Psoas muscle (tissue), 8 donors: Measurements from ENCODE around the gene NNAT. TPM values are rescaled to one million over a fixed set of nuclear protein-coding genes. Genes with fewer than 3 reads are reported as not detected.
"Not testable (repeated sequence)": the region's sequence is repeated elsewhere in the genome, so short reads cannot be mapped to it uniquely, and the experiment has no call there.

Source experiments
- ATAC-seq, 4 donors: fragments of 200-7000 bp; cut with Tn5 transposase; one replicate each; pipeline ENCODE4 v1.9.1; 2020; ENCODE audit warnings: moderate library complexity in 3 of 4, mild to moderate bottlenecking in 2 of 4
- DNase-seq, 2 donors: peaks; one replicate each; pipeline ENCODE4 v3.0.0-alpha.2; 2020
- H3K27ac ChIP-seq: fragments of 200-600 bp; one replicate; pipeline ENCODE4 v1.8.0; 2022
- H3K27me3 ChIP-seq, 3 donors: fragments of 200-600 bp in 1 of 3; one replicate each; pipeline versions ENCODE4 v1.6.1 to v1.8.0; 2013 to 2022; ENCODE audit warnings: low read length in 2 of 3, mild to moderate bottlenecking in 2 of 3, moderate library complexity in 1 of 3; ENCODE audit not compliant: insufficient read depth in 3 of 3
- H3K36me3 ChIP-seq, 2 donors: fragments of 200-600 bp in 1 of 2; one replicate each; pipeline versions ENCODE4 v1.6.1 to v1.8.0; 2013 to 2022; ENCODE audit warnings: low read depth in 1 of 2, mild to moderate bottlenecking in 1 of 2, moderate library complexity in 1 of 2; ENCODE audit not compliant: insufficient read depth in 1 of 2
- H3K4me1 ChIP-seq: fragments of 200-600 bp; one replicate; pipeline ENCODE4 v1.8.0; 2022
- H3K4me3 ChIP-seq: fragments of 200-600 bp; one replicate; pipeline ENCODE4 v1.8.0; 2022; ENCODE audit warnings: mild to moderate bottlenecking
- H3K9me3 ChIP-seq: fragments of 200-600 bp; one replicate; pipeline ENCODE4 v1.8.0; 2022
- CTCF ChIP-seq: fragments of 200-600 bp; IDR thresholded peaks from one replicate; pipeline ENCODE4 v1.8.0; 2022; ENCODE audit warnings: antibody characterized with exemption
- WGBS, 3 donors: extraction: QIAGEN DNeasy Blood & Tissue Kit; methylation state at CpG; one replicate each; pipeline versions ENCODE4 v1.1.6 to v1.1.7; 2013; 5-methylcytosine and 5-hydroxymethylcytosine counted together
- intact Hi-C, 2 donors: fragments of 100-400 bp; cut with DNase I; formaldehyde crosslinking; loops; one replicate each; pipeline versions ENCODE4 v1.11.0 to v1.14.2; 2022
- polyA plus RNA-seq, 3 donors: library from polyadenylated mRNA; stranded (reverse); fragments of 200-250 nt; gene quantifications; one replicate each; pipeline ENCODE4 v1.2.3, GENCODE V29; 2013
- total RNA-seq, 4 donors: library from RNA; stranded (reverse); fragmentation: NEBNext Ultra II Directional in 2 of 4; extraction: Animal tissue kit (Norgen Biotek cat#: 25700) in 2 of 4; gene quantifications; one replicate each; pipeline versions ENCODE4 v1.2.1 to v1.2.4, GENCODE V29; 2021 to 2023
- donor health status: healthy with polysubstance abuse.
- donor health status: DM: no; HTN: no; CAD: no; lungs with moderate emphysema.
- donor health status: Bipolar disorder and iron deficiency.
- donor health status: healthy.
- donor health status: DM: yes; HTN: yes; CAD: no.
- donor health status: DM: no; HTN: no; CAD: no.
- donor health status: DM: no; HTN: no; CAD: no.
- donor health status: DM: yes; HTN: yes; CAD: no.

NNAT gene
- total and polyA plus RNA-seq, 7 donors, result 0.50 to 52.3 (median 2.0) TPM

- Histone ChIP-seq H3K4me3 (no peak overlapping the region), H3K9me3 (no peaks in the 10 kb centered on the region), H3K27me3 (peaks cover 0 to 8% (median 0%) of the 10 kb centered on the region in 3 donors), H3K27ac (no peak overlapping the region), H3K4me1 (no peaks in the 10 kb centered on the region), H3K36me3 (no peaks in the 10 kb centered on the region)
- DNase-seq (no peak), ATAC-seq (no peak)
- intact Hi-C loops, result no loop called here
- WGBS, 3 donors, result 14 to 40% (median 22%) methylated on average over 1 of the region's 1 CpG
- no peak for TF ChIP-seq CTCF
Observed at GRCh38 chr20:37480919-37481318, 40.1 kb upstream of the NNAT start.

GRCh38 chr20:37481610-37482009 lies 39.4 kb upstream of the NNAT start:
- 91 to 94% (median 92%) methylated on average over 5 of the region's 5 CpGs for WGBS, 3 donors
- no peak for TF ChIP-seq CTCF
- intact Hi-C loops, result no loop called here
- H3K36me3 ChIP-seq, result no peaks in the 10 kb centered on the region
- no peaks in the 10 kb centered on the region for H3K4me1 ChIP-seq
- DNase-seq (no peak), ATAC-seq (no peak)
- H3K4me3 ChIP-seq, result no peak overlapping the region
- H3K9me3 ChIP-seq, result no peaks in the 10 kb centered on the region
- peaks cover 0 to 8% (median 0%) of the 10 kb centered on the region in 3 donors for H3K27me3 ChIP-seq
- no peak overlapping the region for H3K27ac ChIP-seq

- ATAC-seq (no peak), DNase-seq (no peak)
- no peak overlapping the region for H3K4me3 ChIP-seq
- whole genome bisulfite sequencing, 3 donors, result 60 to 69% (median 61%) methylated on average over 3 of the region's 3 CpGs
- no peak overlapping the region for H3K27ac ChIP-seq
- no peak for TF ChIP-seq CTCF
- H3K36me3 ChIP-seq, result no peaks in the 10 kb centered on the region
- H3K9me3 ChIP-seq, result no peaks in the 10 kb centered on the region
- H3K27me3 ChIP-seq, result peaks cover 0 to 8% (median 0%) of the 10 kb centered on the region in 3 donors
- intact Hi-C loops, result no loop called here
- no peaks in the 10 kb centered on the region for H3K4me1 ChIP-seq
Observed at GRCh38 chr20:37484331-37484730, 36.7 kb upstream of the NNAT start.

- intact Hi-C loops, result not testable (repeated sequence)
Observed at GRCh38 chr20:37486209-37486608, 34.8 kb upstream of the NNAT start.

GRCh38 chr20:37490663-37491350 lies 30.2 kb upstream of the NNAT start:
- no peak for DNase-seq
- 86 to 90% (median 90%) methylated on average over 7 of the region's 7 CpGs for WGBS, 3 donors
- Histone ChIP-seq H3K27me3 (no peaks in the 10 kb centered on the region), H3K36me3 (peaks cover 0 to 10% of the 10 kb centered on the region in 2 donors), H3K4me3 (no peak overlapping the region), H3K4me1 (no peaks in the 10 kb centered on the region), H3K9me3 (no peaks in the 10 kb centered on the region), H3K27ac (no peak overlapping the region)
- no peak for TF ChIP-seq CTCF
- ATAC-seq, result peak in 1 of 4 donors; percentile 11
- intact Hi-C loops, result no loop called here

More at GRCh38 chr20:37486209-37486608, 34.8 kb upstream of the NNAT start:
- H3K4me1 ChIP-seq, ATAC-seq, DNase-seq, H3K36me3 ChIP-seq, H3K9me3 ChIP-seq, H3K4me3 ChIP-seq, H3K27me3 ChIP-seq, H3K27ac ChIP-seq: not testable (repeated sequence)
- 88 to 95% (median 93%) methylated on average over 1 of the region's 1 CpG for WGBS, 3 donors
